ENCODE data around the gene IL2RA.
A peak's percentile ranks its signal among the peaks of the same experiment; 100 is the strongest.
"Not testable (repeated sequence)": the region's sequence is repeated elsewhere in the genome, so short reads cannot be mapped to it uniquely, and the experiment has no call there.

The IL2RA gene

GRCh38 chr10:6058682-6059475 lies 3.3 kb downstream of the IL2RA start:
- DNase-seq (ENCODE audit: low read depth in 2 of 2): no peak

GRCh38 chr10:6056411-6057135 lies 5.6 kb downstream of the IL2RA start:
- DNase-seq (ENCODE audit: low read depth in 2 of 2): no peak

- DNase-seq (ENCODE audit: low read depth in 2 of 2): no peak
Observed at GRCh38 chr10:6055929-6056328, 6.2 kb downstream of the IL2RA start.

GRCh38 chr10:6054884-6055283 lies 7.3 kb downstream of the IL2RA start:
- DNase-seq (ENCODE audit: low read depth in 2 of 2): no peak

GRCh38 chr10:6053816-6054631 lies 8.1 kb downstream of the IL2RA start:
- DNase-seq (ENCODE audit: low read depth in 2 of 2): no peak

- DNase-seq (ENCODE audit: low read depth in 2 of 2): no peak
Observed at GRCh38 chr10:6053303-6053702, 8.9 kb downstream of the IL2RA start.

GRCh38 chr10:6052247-6053221 lies 9.6 kb downstream of the IL2RA start:
- peak in 1 of 2 donors; percentile 45 for DNase-seq (ENCODE audit: low read depth in 2 of 2)

GRCh38 chr10:6050801-6051445 lies 11.2 kb downstream of the IL2RA start:
- DNase-seq (ENCODE audit: low read depth in 2 of 2): peak; percentile 62 to 70

- no peak for DNase-seq (ENCODE audit: low read depth in 2 of 2)
Observed at GRCh38 chr10:6049031-6049400, 13.2 kb downstream of the IL2RA start.

- DNase-seq (ENCODE audit: low read depth in 2 of 2): no peak
Observed at GRCh38 chr10:6048281-6049030, 13.7 kb downstream of the IL2RA start.

GRCh38 chr10:6047847-6048246 lies 14.3 kb downstream of the IL2RA start:
- no peak for DNase-seq (ENCODE audit: low read depth in 2 of 2)

- DNase-seq (ENCODE audit: low read depth in 2 of 2): no peak
Observed at GRCh38 chr10:6046773-6047611, 15.2 kb downstream of the IL2RA start.

- no peak for DNase-seq (ENCODE audit: low read depth in 2 of 2)
Observed at GRCh38 chr10:6045878-6046772, 16.0 kb downstream of the IL2RA start.

- DNase-seq (ENCODE audit: low read depth in 2 of 2): no peak
Observed at GRCh38 chr10:6045314-6045848, 16.8 kb downstream of the IL2RA start.

- no peak for DNase-seq (ENCODE audit: low read depth in 2 of 2)
Observed at GRCh38 chr10:6044751-6045313, 17.3 kb downstream of the IL2RA start.

- no peak for DNase-seq (ENCODE audit: low read depth in 2 of 2)
Observed at GRCh38 chr10:6044060-6044459, 18.1 kb downstream of the IL2RA start.

GRCh38 chr10:6043377-6043776 lies 18.8 kb downstream of the IL2RA start:
- not testable (repeated sequence) for DNase-seq (ENCODE audit: low read depth in 2 of 2)
